PC-9 (cell line): ENCODE measurements around the gene FAM163B.

Source experiments
- EZH2 ChIP-seq: fragments of 200-600 bp; sonication (generic); IDR thresholded peaks from 2 replicates; pipeline ENCODE4 v1.8.0; 2017; ENCODE audit warnings: antibody characterized with exemption, low read depth
- TF ChIP-seq, protein P1 (sequence below): fragments of 200-600 bp; sonication (generic); conservative IDR thresholded peaks from 2 replicates; pipeline ENCODE4 v1.6.1; 2017; ENCODE audit warnings: mixed run types, antibody characterized with exemption, mild to moderate bottlenecking, moderate library complexity

DNA sequence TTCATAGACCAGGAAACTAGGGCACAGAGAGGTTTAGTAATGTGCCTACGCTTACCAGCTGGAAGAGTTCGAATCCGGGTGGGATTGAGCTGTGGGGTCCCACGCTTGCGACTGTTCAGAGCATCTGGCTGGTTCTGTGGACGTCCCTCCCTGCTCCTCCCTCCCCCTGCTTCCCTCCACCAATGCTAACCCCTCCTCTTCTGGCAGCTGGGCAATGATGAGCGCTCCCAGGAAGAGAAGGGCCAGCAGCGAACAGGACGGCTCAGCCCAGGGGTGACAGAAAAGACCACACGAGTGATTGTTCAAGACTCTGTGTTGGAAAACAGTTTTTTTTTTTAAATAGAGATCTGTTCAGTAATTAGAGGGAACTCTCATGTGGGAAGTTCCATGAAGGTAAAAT lies 6.9 kb downstream of the FAM163B start:
- TF ChIP-seq, protein P1, sequence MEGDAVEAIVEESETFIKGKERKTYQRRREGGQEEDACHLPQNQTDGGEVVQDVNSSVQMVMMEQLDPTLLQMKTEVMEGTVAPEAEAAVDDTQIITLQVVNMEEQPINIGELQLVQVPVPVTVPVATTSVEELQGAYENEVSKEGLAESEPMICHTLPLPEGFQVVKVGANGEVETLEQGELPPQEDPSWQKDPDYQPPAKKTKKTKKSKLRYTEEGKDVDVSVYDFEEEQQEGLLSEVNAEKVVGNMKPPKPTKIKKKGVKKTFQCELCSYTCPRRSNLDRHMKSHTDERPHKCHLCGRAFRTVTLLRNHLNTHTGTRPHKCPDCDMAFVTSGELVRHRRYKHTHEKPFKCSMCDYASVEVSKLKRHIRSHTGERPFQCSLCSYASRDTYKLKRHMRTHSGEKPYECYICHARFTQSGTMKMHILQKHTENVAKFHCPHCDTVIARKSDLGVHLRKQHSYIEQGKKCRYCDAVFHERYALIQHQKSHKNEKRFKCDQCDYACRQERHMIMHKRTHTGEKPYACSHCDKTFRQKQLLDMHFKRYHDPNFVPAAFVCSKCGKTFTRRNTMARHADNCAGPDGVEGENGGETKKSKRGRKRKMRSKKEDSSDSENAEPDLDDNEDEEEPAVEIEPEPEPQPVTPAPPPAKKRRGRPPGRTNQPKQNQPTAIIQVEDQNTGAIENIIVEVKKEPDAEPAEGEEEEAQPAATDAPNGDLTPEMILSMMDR, result no peak
- no peak for TF ChIP-seq EZH2
